ENCODE results near the gene CDHR3. TPM values are rescaled to one million over a fixed set of nuclear protein-coding genes. Genes with fewer than 3 reads are reported as not detected.
A peak's percentile ranks its signal among the peaks of the same experiment; 100 is the strongest.

Gene CDHR3
- total and polyA plus RNA-seq, 10 of the 15 experiments (the other 5 are each of a cell fraction or from before 2014, with no cell fraction given) = 0.06 to 0.11 TPM; not detected in 8

DNA sequence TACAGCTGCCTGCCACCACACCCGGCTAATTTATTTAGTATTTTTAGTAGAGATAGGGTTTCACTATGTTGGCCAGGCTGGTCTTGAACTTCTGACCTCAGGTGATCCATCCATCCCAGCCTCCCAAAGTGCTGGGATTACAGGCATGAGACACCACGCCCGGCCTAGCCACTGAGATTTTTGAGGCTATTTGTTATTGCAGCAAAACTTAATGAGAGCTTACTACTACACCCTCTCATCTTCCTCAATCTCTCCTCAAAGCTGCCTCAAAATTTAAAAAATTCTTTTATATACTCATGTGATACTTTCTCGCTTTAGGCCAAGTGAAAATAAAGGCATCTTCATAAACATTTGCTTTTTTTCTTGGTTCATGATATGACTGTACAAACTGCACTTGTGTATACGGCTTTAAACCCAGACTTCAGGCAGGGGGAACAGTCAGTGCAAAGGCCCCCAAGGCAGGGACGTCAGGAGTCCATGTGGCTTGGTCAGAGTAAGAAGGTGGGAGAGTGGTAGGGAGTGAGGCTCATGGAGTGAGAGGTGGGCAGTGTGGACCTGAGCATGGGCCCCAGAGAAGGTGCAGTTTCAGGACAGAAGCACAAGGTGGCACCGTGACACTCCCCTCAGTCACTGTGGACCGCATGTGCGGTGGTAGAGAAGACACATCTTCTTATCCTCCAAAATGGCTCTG, 93.6 kb downstream of the CDHR3 start (continued):
- TF ChIP-seq MYC (IDR thresholded peaks at IDR 0.05; ENCODE audit: insufficient read depth, insufficient read length, insufficient replicate concordance, low read length, severe bottlenecking) (no peak), POLR2AphosphoS2 (IDR thresholded peaks at IDR 0.05; ENCODE audit: low read depth, low read length) (no peak), BRCA1 (IDR thresholded peaks at IDR 0.05; ENCODE audit: low read depth, low read length) (no peak), TBL1XR1 (IDR thresholded peaks at IDR 0.05; ENCODE audit: low read depth, low read length) (no peak), ZSCAN29 (IDR thresholded peaks at IDR 0.05) (no peak), SMAD5 (IDR thresholded peaks at IDR 0.05; ENCODE audit: low read depth) (no peak), KLF5 (IDR thresholded peaks at IDR 0.05; ENCODE audit: partially characterized antibody) (no peak), HDAC2 (IDR thresholded peaks at IDR 0.05) (no peak), KDM1A (IDR thresholded peaks at IDR 0.05; ENCODE audit: borderline replicate concordance) (no peak), BACH1 (IDR thresholded peaks at IDR 0.05; ENCODE audit: borderline replicate concordance) (no peak), IRF4 (IDR thresholded peaks at IDR 0.05; ENCODE audit: low read depth, low read length) (no peak), SREBF2 (IDR thresholded peaks at IDR 0.05; ENCODE audit: low read length) (no peak), NFIC (IDR thresholded peaks at IDR 0.05; ENCODE audit: low read depth, low read length) (no peak), RUNX3 (IDR thresholded peaks at IDR 0.05; ENCODE audit: low read length) (peak; percentile 77), DPF2 (IDR thresholded peaks at IDR 0.05) (no peak), BHLHE40 (IDR thresholded peaks at IDR 0.05; ENCODE audit: borderline replicate concordance in 1 of 2, low read depth in 2 of 2, low read length in 1 of 2) (peak in 1 of 2 experiments; percentile 46; a peak in 2 of 4 replicates), ETV6 (conservative IDR thresholded peaks at IDR 0.05 in 1 of 2, IDR thresholded peaks at IDR 0.05 in 1 of 2; ENCODE audit: borderline replicate concordance in 1 of 2, low read depth in 1 of 2) (no peak), JUND (IDR thresholded peaks at IDR 0.05; ENCODE audit: low read depth, low read length) (peak; percentile 36; the same call in 1 of the 2 replicates)
- TF ChIP-seq, protein P1, sequence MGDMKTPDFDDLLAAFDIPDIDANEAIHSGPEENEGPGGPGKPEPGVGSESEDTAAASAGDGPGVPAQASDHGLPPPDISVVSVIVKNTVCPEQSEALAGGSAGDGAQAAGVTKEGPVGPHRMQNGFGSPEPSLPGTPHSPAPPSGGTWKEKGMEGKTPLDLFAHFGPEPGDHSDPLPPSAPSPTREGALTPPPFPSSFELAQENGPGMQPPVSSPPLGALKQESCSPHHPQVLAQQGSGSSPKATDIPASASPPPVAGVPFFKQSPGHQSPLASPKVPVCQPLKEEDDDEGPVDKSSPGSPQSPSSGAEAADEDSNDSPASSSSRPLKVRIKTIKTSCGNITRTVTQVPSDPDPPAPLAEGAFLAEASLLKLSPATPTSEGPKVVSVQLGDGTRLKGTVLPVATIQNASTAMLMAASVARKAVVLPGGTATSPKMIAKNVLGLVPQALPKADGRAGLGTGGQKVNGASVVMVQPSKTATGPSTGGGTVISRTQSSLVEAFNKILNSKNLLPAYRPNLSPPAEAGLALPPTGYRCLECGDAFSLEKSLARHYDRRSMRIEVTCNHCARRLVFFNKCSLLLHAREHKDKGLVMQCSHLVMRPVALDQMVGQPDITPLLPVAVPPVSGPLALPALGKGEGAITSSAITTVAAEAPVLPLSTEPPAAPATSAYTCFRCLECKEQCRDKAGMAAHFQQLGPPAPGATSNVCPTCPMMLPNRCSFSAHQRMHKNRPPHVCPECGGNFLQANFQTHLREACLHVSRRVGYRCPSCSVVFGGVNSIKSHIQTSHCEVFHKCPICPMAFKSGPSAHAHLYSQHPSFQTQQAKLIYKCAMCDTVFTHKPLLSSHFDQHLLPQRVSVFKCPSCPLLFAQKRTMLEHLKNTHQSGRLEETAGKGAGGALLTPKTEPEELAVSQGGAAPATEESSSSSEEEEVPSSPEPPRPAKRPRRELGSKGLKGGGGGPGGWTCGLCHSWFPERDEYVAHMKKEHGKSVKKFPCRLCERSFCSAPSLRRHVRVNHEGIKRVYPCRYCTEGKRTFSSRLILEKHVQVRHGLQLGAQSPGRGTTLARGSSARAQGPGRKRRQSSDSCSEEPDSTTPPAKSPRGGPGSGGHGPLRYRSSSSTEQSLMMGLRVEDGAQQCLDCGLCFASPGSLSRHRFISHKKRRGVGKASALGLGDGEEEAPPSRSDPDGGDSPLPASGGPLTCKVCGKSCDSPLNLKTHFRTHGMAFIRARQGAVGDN (IDR thresholded peaks at IDR 0.05) = no peak
- TF ChIP-seq, protein P2, sequence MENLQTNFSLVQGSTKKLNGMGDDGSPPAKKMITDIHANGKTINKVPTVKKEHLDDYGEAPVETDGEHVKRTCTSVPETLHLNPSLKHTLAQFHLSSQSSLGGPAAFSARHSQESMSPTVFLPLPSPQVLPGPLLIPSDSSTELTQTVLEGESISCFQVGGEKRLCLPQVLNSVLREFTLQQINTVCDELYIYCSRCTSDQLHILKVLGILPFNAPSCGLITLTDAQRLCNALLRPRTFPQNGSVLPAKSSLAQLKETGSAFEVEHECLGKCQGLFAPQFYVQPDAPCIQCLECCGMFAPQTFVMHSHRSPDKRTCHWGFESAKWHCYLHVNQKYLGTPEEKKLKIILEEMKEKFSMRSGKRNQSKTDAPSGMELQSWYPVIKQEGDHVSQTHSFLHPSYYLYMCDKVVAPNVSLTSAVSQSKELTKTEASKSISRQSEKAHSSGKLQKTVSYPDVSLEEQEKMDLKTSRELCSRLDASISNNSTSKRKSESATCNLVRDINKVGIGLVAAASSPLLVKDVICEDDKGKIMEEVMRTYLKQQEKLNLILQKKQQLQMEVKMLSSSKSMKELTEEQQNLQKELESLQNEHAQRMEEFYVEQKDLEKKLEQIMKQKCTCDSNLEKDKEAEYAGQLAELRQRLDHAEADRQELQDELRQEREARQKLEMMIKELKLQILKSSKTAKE (IDR thresholded peaks at IDR 0.05; ENCODE audit: low read depth, poor library complexity, severe bottlenecking) = no peak
- TF ChIP-seq, protein P3, sequence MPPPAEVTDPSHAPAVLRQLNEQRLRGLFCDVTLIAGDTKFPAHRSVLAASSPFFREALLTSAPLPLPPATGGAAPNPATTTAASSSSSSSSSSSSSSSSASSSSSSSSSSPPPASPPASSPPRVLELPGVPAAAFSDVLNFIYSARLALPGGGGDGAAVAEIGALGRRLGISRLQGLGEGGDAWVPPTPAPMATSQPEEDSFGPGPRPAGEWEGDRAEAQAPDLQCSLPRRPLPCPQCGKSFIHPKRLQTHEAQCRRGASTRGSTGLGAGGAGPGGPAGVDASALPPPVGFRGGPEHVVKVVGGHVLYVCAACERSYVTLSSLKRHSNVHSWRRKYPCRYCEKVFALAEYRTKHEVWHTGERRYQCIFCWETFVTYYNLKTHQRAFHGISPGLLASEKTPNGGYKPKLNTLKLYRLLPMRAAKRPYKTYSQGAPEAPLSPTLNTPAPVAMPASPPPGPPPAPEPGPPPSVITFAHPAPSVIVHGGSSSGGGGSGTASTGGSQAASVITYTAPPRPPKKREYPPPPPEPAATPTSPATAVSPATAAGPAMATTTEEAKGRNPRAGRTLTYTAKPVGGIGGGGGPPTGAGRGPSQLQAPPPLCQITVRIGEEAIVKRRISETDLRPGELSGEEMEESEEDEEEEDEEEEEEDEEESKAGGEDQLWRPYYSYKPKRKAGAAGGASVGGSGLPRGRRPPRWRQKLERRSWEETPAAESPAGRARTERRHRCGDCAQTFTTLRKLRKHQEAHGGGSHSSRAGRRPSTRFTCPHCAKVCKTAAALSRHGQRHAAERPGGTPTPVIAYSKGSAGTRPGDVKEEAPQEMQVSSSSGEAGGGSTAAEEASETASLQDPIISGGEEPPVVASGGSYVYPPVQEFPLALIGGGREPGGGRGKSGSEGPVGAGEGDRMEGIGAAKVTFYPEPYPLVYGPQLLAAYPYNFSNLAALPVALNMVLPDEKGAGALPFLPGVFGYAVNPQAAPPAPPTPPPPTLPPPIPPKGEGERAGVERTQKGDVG (CRISPR knock-in tag; IDR thresholded peaks at IDR 0.05) = no peak

All from GM12878 (cell line).